OCI-LY3 (cell line): Measurements from ENCODE around the gene ELOF1.

ENCODE experiments used
- CTCF ChIP-seq: fragments of 200-600, 300-600 bp; sonication (generic); IDR thresholded peaks from 2 replicates; pipeline ENCODE4 v1.5.1; 2014; ENCODE audit warnings: antibody characterized with exemption, low read length, low read depth
- EZH2phosphoT487 ChIP-seq: fragments of 200-600 bp; shearing (Covaris generic); IDR thresholded peaks from 2 replicates; pipeline ENCODE4 v1.6.1; 2018; ENCODE audit warnings: antibody characterized with exemption, mixed run types, low read depth

- no peak for TF ChIP-seq CTCF
- no peak for TF ChIP-seq EZH2phosphoT487
These were observed 3.8 kb downstream of the ELOF1 start for GRCh38 chr19:11555246-11555645.
